Measurements from ENCODE around the gene PATL2. TPM values are rescaled to one million over a fixed set of nuclear protein-coding genes. Genes with fewer than 3 reads are reported as not detected.
"Not testable (repeated sequence)": the region's sequence is repeated elsewhere in the genome, so short reads cannot be mapped to it uniquely, and the experiment has no call there.

Gene PATL2
- total RNA-seq, 2 donors from 2014 or later, result 0.26 TPM; not detected in 1

DNA sequence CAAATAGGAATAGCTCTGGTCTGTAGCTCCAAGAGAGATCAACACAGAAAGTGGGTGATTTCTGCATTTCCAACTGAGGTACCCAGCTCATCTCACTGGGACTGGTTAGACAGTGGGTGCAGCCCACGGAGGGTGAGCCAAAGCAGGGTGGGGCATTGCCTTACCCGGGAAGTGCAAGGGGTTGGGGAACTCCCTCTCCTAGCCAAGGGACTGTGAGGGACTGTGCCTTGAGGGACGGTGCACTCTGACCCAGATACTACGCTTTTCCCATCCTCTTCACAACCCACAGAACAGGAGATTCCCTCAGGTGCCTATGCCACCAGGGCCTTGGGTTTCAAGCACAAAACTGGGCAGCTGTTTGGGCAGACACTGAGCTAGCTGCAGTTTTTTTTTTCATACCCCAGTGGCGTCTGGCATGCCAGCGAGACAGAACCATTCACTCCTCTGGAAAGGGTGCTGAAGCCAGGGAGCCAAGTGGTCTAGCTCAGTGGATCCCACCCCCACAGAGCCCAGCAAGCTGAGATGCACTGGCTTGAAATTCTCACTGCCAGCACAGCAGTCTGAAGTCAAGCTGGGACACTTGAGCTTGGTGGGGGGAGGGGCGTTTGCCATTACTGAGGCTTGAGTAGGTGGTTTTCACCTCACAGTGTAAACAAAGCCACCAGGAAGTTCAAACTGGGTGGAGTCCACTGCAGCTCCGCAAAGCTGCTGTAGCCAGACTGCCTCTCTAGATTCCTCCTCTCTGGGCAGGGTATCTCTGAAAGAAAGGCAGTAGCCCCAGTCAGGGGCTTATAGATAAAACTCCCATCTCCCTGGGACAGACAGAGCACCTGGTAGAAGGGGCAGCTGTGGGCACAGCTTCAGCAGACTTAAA is 28.1 kb downstream of the PATL2 start:
- peaks cover 11% of the 10 kb centered on the region for H3K27me3 Mint-ChIP-seq (ENCODE audit: insufficient read depth)
- not testable (repeated sequence) for H3K9ac ChIP-seq (ENCODE audit: extremely low read depth, low read length, poor library complexity, severe bottlenecking)

DNA sequence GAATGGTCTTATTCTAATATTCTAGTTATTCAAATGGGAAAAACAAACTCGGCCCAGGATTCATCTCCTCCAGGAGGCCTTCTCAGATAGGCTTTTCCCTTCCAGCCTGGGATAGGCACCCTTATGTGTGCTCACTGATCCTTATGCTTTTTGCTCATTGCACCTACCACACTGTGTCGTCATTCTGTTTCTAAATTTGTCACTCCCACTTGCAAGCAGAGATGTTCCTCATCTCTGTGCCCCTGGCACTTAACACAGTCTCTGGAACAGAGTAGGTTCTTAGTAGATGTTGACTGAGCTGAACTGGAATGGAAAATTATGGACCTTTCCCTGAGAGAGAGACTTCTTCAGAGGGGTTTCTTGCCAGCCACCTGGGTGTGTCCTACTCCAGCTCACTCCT is 28.9 kb downstream of the PATL2 start:
- Histone ChIP-seq H3K27me3 (ENCODE audit: control insufficient read depth, insufficient read depth, low read length, poor library complexity, severe bottlenecking) (no peaks in the 10 kb centered on the region), H3K27ac (ENCODE audit: low read depth, low read length) (no peak overlapping the region), H3K4me3 (ENCODE audit: low read length) (no peak overlapping the region), H3K36me3 (ENCODE audit: control insufficient read depth, insufficient read depth, low read length) (no peaks in the 10 kb centered on the region), H3K9me3 (ENCODE audit: control insufficient read depth, low read length) (no peaks in the 10 kb centered on the region), H3K4me1 (ENCODE audit: control insufficient read depth, insufficient read depth, low read length) (peaks cover 9% of the 10 kb centered on the region), H3K9ac (ENCODE audit: extremely low read depth, low read length, poor library complexity, severe bottlenecking) (no peak overlapping the region)
- H3K4me1 Mint-ChIP-seq, result peaks cover 28% of the 10 kb centered on the region
- H3K27me3 Mint-ChIP-seq (ENCODE audit: insufficient read depth), result peaks cover 8% of the 10 kb centered on the region
- no peaks in the 10 kb centered on the region for H3K36me3 Mint-ChIP-seq (ENCODE audit: low read depth)
- WGBS, 2 experiments (ENCODE audit: insufficient coverage in 1 of 2, insufficient read length in 1 of 2), result 95% methylated on average over 2 of the region's 2 CpGs; no CpG with 5 or more reads in 1 of the 2 experiments
- H3K27ac Mint-ChIP-seq, result peak overlapping the region; percentile 48
- no peak for DNase-seq
- TF ChIP-seq, protein P1, sequence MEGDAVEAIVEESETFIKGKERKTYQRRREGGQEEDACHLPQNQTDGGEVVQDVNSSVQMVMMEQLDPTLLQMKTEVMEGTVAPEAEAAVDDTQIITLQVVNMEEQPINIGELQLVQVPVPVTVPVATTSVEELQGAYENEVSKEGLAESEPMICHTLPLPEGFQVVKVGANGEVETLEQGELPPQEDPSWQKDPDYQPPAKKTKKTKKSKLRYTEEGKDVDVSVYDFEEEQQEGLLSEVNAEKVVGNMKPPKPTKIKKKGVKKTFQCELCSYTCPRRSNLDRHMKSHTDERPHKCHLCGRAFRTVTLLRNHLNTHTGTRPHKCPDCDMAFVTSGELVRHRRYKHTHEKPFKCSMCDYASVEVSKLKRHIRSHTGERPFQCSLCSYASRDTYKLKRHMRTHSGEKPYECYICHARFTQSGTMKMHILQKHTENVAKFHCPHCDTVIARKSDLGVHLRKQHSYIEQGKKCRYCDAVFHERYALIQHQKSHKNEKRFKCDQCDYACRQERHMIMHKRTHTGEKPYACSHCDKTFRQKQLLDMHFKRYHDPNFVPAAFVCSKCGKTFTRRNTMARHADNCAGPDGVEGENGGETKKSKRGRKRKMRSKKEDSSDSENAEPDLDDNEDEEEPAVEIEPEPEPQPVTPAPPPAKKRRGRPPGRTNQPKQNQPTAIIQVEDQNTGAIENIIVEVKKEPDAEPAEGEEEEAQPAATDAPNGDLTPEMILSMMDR (conservative IDR thresholded peaks at IDR 0.05), result no peak
- no peak overlapping the region for H3K4me3 Mint-ChIP-seq
- peaks cover 23% of the 10 kb centered on the region for H3K9me3 Mint-ChIP-seq

More for the DNA sequence above, 28.1 kb downstream of the PATL2 start:
- peak overlapping the region; percentile 78 for H3K27ac Mint-ChIP-seq
- not testable (repeated sequence) for H3K27ac ChIP-seq (ENCODE audit: low read depth, low read length); H3K36me3 Mint-ChIP-seq (ENCODE audit: low read depth); H3K4me3 ChIP-seq (ENCODE audit: low read length); H3K4me1 ChIP-seq (ENCODE audit: control insufficient read depth, insufficient read depth, low read length); H3K27me3 ChIP-seq (ENCODE audit: control insufficient read depth, insufficient read depth, low read length, poor library complexity, severe bottlenecking); H3K36me3 ChIP-seq (ENCODE audit: control insufficient read depth, insufficient read depth, low read length); H3K9me3 ChIP-seq (ENCODE audit: control insufficient read depth, low read length)
- WGBS, 2 experiments (ENCODE audit: insufficient coverage in 1 of 2, insufficient read length in 1 of 2), result 51 to 59% methylated on average over 5 to 8 of the region's 8 CpGs
- peak; percentile 92 for DNase-seq
- H3K9me3 Mint-ChIP-seq, result peaks cover 29% of the 10 kb centered on the region
- H3K4me1 Mint-ChIP-seq, result peaks cover 28% of the 10 kb centered on the region
- peak overlapping the region; percentile 30 for H3K4me3 Mint-ChIP-seq

DNA sequence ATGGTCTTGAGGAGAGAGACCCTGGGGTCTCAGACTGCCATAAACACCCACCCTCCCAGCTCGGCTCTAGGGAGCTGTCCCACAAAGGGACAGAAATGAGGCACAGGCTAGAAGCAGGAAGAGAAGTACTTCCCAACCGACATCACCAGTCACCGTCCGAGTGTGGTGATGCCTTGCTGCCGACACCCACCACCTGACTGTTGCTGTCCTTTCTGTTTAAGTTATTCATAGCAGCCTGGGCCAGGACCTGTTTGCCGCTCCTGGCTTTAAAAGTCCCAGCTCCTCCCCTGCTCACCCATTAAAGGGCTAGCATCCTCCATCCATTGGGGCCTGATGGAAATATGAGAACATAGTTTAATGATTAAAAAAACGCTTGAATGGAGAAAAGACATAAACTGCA is 34.4 kb downstream of the PATL2 start:
- Mint-ChIP-seq H3K27ac (no peak overlapping the region), H3K9me3 (no peaks in the 10 kb centered on the region), H3K4me1 (peaks cover 6% of the 10 kb centered on the region), H3K36me3 (ENCODE audit: low read depth) (no peaks in the 10 kb centered on the region), H3K4me3 (no peak overlapping the region), H3K27me3 (ENCODE audit: insufficient read depth) (peaks cover 4% of the 10 kb centered on the region)
- WGBS, 2 experiments (ENCODE audit: insufficient coverage in 1 of 2, insufficient read length in 1 of 2), result 76 to 78% methylated on average over 3 to 7 of the region's 7 CpGs
- H3K4me3 ChIP-seq (ENCODE audit: low read length), result no peak overlapping the region
- H3K27me3 ChIP-seq (ENCODE audit: control insufficient read depth, insufficient read depth, low read length, poor library complexity, severe bottlenecking), result no peaks in the 10 kb centered on the region
- H3K9ac ChIP-seq (ENCODE audit: extremely low read depth, low read length, poor library complexity, severe bottlenecking), result no peak overlapping the region
- H3K27ac ChIP-seq (ENCODE audit: low read depth, low read length), result no peak overlapping the region
- DNase-seq, result no peak
- TF ChIP-seq, protein P1 (conservative IDR thresholded peaks at IDR 0.05), result no peak
- H3K9me3 ChIP-seq (ENCODE audit: control insufficient read depth, low read length), result no peaks in the 10 kb centered on the region
- H3K36me3 ChIP-seq (ENCODE audit: control insufficient read depth, insufficient read depth, low read length), result no peaks in the 10 kb centered on the region
- peaks cover 3% of the 10 kb centered on the region for H3K4me1 ChIP-seq (ENCODE audit: control insufficient read depth, insufficient read depth, low read length)
